ENCODE results near the gene PCLO.

The PCLO gene

GRCh38 chr7:83077328-83077727, 85.4 kb downstream of the PCLO start:
- Histone ChIP-seq H3K4me1 (ENCODE audit: insufficient read depth, poor library complexity, severe bottlenecking) (no peaks in the 10 kb centered on the region), H3K9me3 (ENCODE audit: severe bottlenecking) (no peaks in the 10 kb centered on the region), H3K36me3 (ENCODE audit: low read depth) (no peaks in the 10 kb centered on the region), H3K27ac (ENCODE audit: poor library complexity, severe bottlenecking) (no peak overlapping the region), H3K4me3 (ENCODE audit: severe bottlenecking) (no peak overlapping the region), H3K27me3 (ENCODE audit: insufficient read depth, poor library complexity, severe bottlenecking) (no peaks in the 10 kb centered on the region)
- ATAC-seq (ENCODE audit: low read depth) (no peak), DNase-seq (ENCODE audit: low spot score) (no peak)
- no peak for TF ChIP-seq CTCF (IDR thresholded peaks at IDR 0.05; ENCODE audit: poor library complexity, severe bottlenecking)

- Histone ChIP-seq H3K4me3 (ENCODE audit: severe bottlenecking) (no peak overlapping the region), H3K27ac (ENCODE audit: poor library complexity, severe bottlenecking) (no peak overlapping the region), H3K9me3 (ENCODE audit: severe bottlenecking) (no peaks in the 10 kb centered on the region), H3K4me1 (ENCODE audit: insufficient read depth, poor library complexity, severe bottlenecking) (no peaks in the 10 kb centered on the region), H3K27me3 (ENCODE audit: insufficient read depth, poor library complexity, severe bottlenecking) (no peaks in the 10 kb centered on the region), H3K36me3 (ENCODE audit: low read depth) (no peaks in the 10 kb centered on the region)
- TF ChIP-seq CTCF (IDR thresholded peaks at IDR 0.05; ENCODE audit: poor library complexity, severe bottlenecking): peak; percentile 61
- no peak for ATAC-seq (ENCODE audit: low read depth)
- DNase-seq (ENCODE audit: low spot score): no peak
These were observed 89.8 kb downstream of the PCLO start for GRCh38 chr7:83072576-83073517.

GRCh38 chr7:83065714-83066113, 97.0 kb downstream of the PCLO start:
- no peaks in the 10 kb centered on the region for H3K9me3 ChIP-seq (ENCODE audit: severe bottlenecking)
- no peaks in the 10 kb centered on the region for H3K36me3 ChIP-seq (ENCODE audit: low read depth)
- H3K27ac ChIP-seq (ENCODE audit: poor library complexity, severe bottlenecking): no peak overlapping the region
- DNase-seq (ENCODE audit: low spot score): no peak
- no peak overlapping the region for H3K4me3 ChIP-seq (ENCODE audit: severe bottlenecking)
- no peaks in the 10 kb centered on the region for H3K27me3 ChIP-seq (ENCODE audit: insufficient read depth, poor library complexity, severe bottlenecking)
- no peaks in the 10 kb centered on the region for H3K4me1 ChIP-seq (ENCODE audit: insufficient read depth, poor library complexity, severe bottlenecking)
- no peak for TF ChIP-seq CTCF (IDR thresholded peaks at IDR 0.05; ENCODE audit: poor library complexity, severe bottlenecking)
- ATAC-seq (ENCODE audit: low read depth): no peak

- Histone ChIP-seq H3K27ac (ENCODE audit: poor library complexity, severe bottlenecking) (no peak overlapping the region), H3K9me3 (ENCODE audit: severe bottlenecking) (no peaks in the 10 kb centered on the region), H3K36me3 (ENCODE audit: low read depth) (no peaks in the 10 kb centered on the region), H3K4me3 (ENCODE audit: severe bottlenecking) (no peak overlapping the region), H3K4me1 (ENCODE audit: insufficient read depth, poor library complexity, severe bottlenecking) (no peaks in the 10 kb centered on the region), H3K27me3 (ENCODE audit: insufficient read depth, poor library complexity, severe bottlenecking) (no peaks in the 10 kb centered on the region)
- TF ChIP-seq CTCF (IDR thresholded peaks at IDR 0.05; ENCODE audit: poor library complexity, severe bottlenecking): no peak
- DNase-seq (ENCODE audit: low spot score): no peak
- no peak for ATAC-seq (ENCODE audit: low read depth)
These were observed 102.5 kb downstream of the PCLO start for GRCh38 chr7:83060218-83060617.

- TF ChIP-seq CTCF (IDR thresholded peaks at IDR 0.05; ENCODE audit: poor library complexity, severe bottlenecking): no peak
- Histone ChIP-seq H3K4me1 (ENCODE audit: insufficient read depth, poor library complexity, severe bottlenecking) (peaks cover 7% of the 10 kb centered on the region), H3K27me3 (ENCODE audit: insufficient read depth, poor library complexity, severe bottlenecking) (no peaks in the 10 kb centered on the region), H3K36me3 (ENCODE audit: low read depth) (no peaks in the 10 kb centered on the region), H3K9me3 (ENCODE audit: severe bottlenecking) (no peaks in the 10 kb centered on the region), H3K27ac (ENCODE audit: poor library complexity, severe bottlenecking) (no peak overlapping the region), H3K4me3 (ENCODE audit: severe bottlenecking) (no peak overlapping the region)
- no peak for DNase-seq (ENCODE audit: low spot score)
- ATAC-seq (ENCODE audit: low read depth): no peak
These were observed 104.0 kb downstream of the PCLO start for GRCh38 chr7:83058667-83059066.

All from RWPE2 (cell line).